ENCODE measurements around the gene DVL2. TPM values are rescaled to one million over a fixed set of nuclear protein-coding genes. Genes with fewer than 3 reads are reported as not detected.
A peak's percentile ranks its signal among the peaks of the same experiment; 100 is the strongest.

DVL2 gene
- total RNA-seq, 1 experiment from 2014 or later = 82.9 TPM

DNA sequence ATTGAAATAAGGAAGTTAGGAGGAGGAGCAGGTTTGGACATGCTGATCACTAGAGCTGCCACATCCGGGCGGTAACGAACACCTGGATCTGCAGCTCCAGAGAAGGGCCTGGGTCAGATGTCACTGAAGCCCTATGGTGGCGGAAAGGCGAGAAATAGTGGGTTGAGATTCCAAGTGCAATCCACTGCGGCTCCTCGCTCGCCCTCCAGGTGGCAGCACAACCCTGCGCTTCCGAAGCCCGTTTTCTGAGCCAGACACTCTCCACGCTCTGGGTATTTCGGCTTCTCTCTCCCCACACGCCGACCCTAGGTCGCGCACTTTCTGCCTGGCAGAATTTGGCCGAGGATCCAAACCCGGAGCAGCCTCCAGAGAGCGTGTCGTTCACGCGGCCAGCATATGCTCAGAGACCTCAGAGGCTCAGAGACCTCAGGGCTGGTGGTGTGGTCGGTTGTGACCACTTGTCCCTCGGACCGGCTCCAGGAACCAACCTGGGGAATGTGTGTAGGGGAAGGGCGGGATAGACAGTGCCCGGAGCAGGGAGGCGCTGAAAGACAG, 46.3 kb upstream of the DVL2 start:
- peaks cover 13% of the 10 kb centered on the region for H3K27me3 Mint-ChIP-seq (ENCODE audit: low read depth)
- peaks cover 12% of the 10 kb centered on the region for H3K23me2 ChIP-seq (ENCODE audit: insufficient read length, low read depth, low read length, poor library complexity, severe bottlenecking)
- H3K4me2 ChIP-seq (ENCODE audit: insufficient read depth, insufficient read length, low read length) = peak overlapping the region; percentile 75
- H4K5ac ChIP-seq (ENCODE audit: insufficient read length, low read depth, low read length) = no peak overlapping the region
- H4K91ac ChIP-seq (ENCODE audit: insufficient read length, low read depth, low read length) = no peak overlapping the region
- H2AFZ ChIP-seq (ENCODE audit: low read length) = peak overlapping the region; percentile 42
- no peak overlapping the region for H3K56ac ChIP-seq (ENCODE audit: insufficient read length, low read depth, low read length)
- H2BK20ac ChIP-seq (ENCODE audit: low read depth, low read length, poor library complexity, severe bottlenecking) = no peak overlapping the region
- no peak overlapping the region for H2BK5ac ChIP-seq (ENCODE audit: insufficient read length, low read length)
- peak overlapping the region; percentile 76 to 92 for H3K4me3 Mint-ChIP-seq
- peak overlapping the region; percentile 41 for H3K18ac ChIP-seq (ENCODE audit: insufficient read length, low read depth, low read length)
- peak overlapping the region; percentile 78 for H3K27ac ChIP-seq (ENCODE audit: insufficient read length, low read depth, low read length)
- no peaks in the 10 kb centered on the region for H3K9me3 Mint-ChIP-seq
- peak overlapping the region in 2 of 3 experiments; percentile 77 to 90; a peak in 3 of 7 replicates for H3K27ac Mint-ChIP-seq
- H4K20me1 ChIP-seq (ENCODE audit: control insufficient read depth, insufficient read depth, insufficient read length) = no peaks in the 10 kb centered on the region
- peaks cover 4% of the 10 kb centered on the region; the same call in 1 of the 2 replicates for H3K4me1 ChIP-seq (ENCODE audit: insufficient read depth, low read length)
- no peaks in the 10 kb centered on the region for H3K9me3 ChIP-seq (ENCODE audit: control insufficient read depth, low read depth, low read length)
- H3K9ac ChIP-seq (ENCODE audit: extremely low read depth, insufficient read length, low read length) = no peak overlapping the region
- TF ChIP-seq CTCF (conservative IDR thresholded peaks at IDR 0.05) = peak; percentile 86
- H3K23ac ChIP-seq (ENCODE audit: insufficient read length, low read depth, low read length) = no peak overlapping the region
- H2BK12ac ChIP-seq (ENCODE audit: insufficient read length, low read depth, low read length) = no peak overlapping the region
- no CpG with 5 or more reads among the region's 29 CpGs for WGBS (ENCODE audit: extremely low coverage, insufficient read length, low lambda C conversion rate)
- H4K8ac ChIP-seq (replicated peaks; ENCODE audit: insufficient read length, low read depth, low read length) = no peak overlapping the region
- H3K14ac ChIP-seq (ENCODE audit: insufficient read depth, low read length) = peak overlapping the region; percentile 55; the same call in 1 of the 2 replicates
- H3T11ph ChIP-seq (ENCODE audit: low read length) = no peak overlapping the region
- H2BK15ac ChIP-seq (ENCODE audit: low read depth, low read length) = no peak overlapping the region
- H3K79me2 ChIP-seq (ENCODE audit: insufficient read depth, low read length) = no peaks in the 10 kb centered on the region
- no peak overlapping the region for H2AK5ac ChIP-seq (ENCODE audit: insufficient read length, low read length)
- no peak overlapping the region for H3K4ac ChIP-seq (ENCODE audit: low read depth, low read length)
- no peaks in the 10 kb centered on the region for H3K27me3 ChIP-seq (ENCODE audit: insufficient read depth, low read length)
- H2BK120ac ChIP-seq (ENCODE audit: low read depth, low read length, poor library complexity, severe bottlenecking) = no peak overlapping the region
- DNase-seq = peak; percentile 98
- H3K36me3 Mint-ChIP-seq (ENCODE audit: insufficient read depth in 1 of 3, low read depth in 3 of 3) = peaks cover 0 to 7% (median 2%) of the 10 kb centered on the region in 3 experiments; a peak in 3 of 7 replicates
- H3K79me1 ChIP-seq (ENCODE audit: insufficient read depth, low read depth, low read length, poor library complexity, severe bottlenecking) = no peaks in the 10 kb centered on the region
- peaks cover 16 to 23% of the 10 kb centered on the region in 2 experiments for H3K4me1 Mint-ChIP-seq

Data from H9 (cell line).